ENCODE results near the gene KLK10. TPM values are rescaled to one million over a fixed set of nuclear protein-coding genes. Genes with fewer than 3 reads are reported as not detected.
A peak's percentile ranks its signal among the peaks of the same experiment; 100 is the strongest.

The KLK10 gene
- total RNA-seq, 1 donor from 2014 or later, result 6.7 TPM

- TF ChIP-seq CTCF (IDR thresholded peaks at IDR 0.05; ENCODE audit: insufficient read depth, low read length, poor library complexity, severe bottlenecking), result no peak
- no peaks in the 10 kb centered on the region for H3K27me3 ChIP-seq (ENCODE audit: control insufficient read depth, insufficient read depth, low read length)
- H3K36me3 ChIP-seq (ENCODE audit: control insufficient read depth, insufficient read depth, low read length), result no peaks in the 10 kb centered on the region
- H3K4me3 ChIP-seq (ENCODE audit: low read depth, low read length), result peak within 1 kb of the TSS; percentile 9
- no peak for DNase-seq (ENCODE audit: low read depth)
Observed at GRCh38 chr19:50969413-50969760, 50.1 kb downstream of the KLK10 start, which contains the start of gene KLK6. Gene KLK6, minus strand, starts transcription at chr19:50969591. Its CDS starts 1,487 bp downstream, at chr19:50968104.

- no peak for DNase-seq (ENCODE audit: low read depth)
- Histone ChIP-seq H3K36me3 (ENCODE audit: control insufficient read depth, insufficient read depth, low read length) (no peaks in the 10 kb centered on the region), H3K27me3 (ENCODE audit: control insufficient read depth, insufficient read depth, low read length) (no peaks in the 10 kb centered on the region), H3K4me3 (ENCODE audit: low read depth, low read length) (peak overlapping the region; percentile 9)
- TF ChIP-seq CTCF (IDR thresholded peaks at IDR 0.05; ENCODE audit: insufficient read depth, low read length, poor library complexity, severe bottlenecking), result no peak
Observed at GRCh38 chr19:50968716-50969412, 50.6 kb downstream of the KLK10 start.

DNA sequence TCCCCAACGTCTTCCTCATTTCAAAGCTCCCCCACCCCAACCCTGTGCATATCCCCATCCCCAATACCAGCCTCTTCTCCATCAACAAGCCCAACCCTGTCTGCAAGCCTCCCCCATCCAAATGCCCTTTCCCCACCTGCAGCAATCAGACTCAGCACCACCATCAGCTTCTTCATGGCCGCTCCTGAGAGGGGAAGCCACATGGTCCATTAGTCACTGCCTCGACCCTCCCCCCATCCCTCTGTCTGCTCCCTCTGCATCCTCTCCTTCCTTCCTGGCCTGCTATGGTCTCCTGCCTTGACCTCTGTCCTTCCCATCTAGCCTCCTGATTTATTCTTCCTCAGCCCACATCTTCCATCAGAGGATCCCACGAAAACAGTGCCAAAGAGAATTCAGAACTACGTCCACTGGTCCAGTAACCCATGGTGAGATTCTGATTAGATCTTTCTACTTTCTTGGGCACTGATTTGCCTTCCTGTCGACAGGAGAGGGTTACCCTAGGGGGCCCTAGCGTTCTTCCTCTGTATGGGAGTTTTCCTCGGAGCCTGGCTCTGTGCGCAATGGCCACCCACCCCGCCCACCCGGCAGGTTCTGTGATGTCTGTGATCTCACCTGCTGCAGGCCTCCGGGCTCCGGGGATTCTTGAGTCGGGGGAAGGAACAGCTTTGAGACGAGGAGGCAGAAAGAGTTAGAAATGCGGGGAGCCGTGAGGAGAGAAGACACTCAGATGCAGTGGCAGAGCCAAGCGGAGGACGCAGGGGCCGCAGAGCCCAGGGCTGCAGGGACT is 51.4 kb downstream of the KLK10 start:
- DNase-seq (ENCODE audit: low read depth), result no peak
- no peak for TF ChIP-seq CTCF (IDR thresholded peaks at IDR 0.05; ENCODE audit: insufficient read depth, low read length, poor library complexity, severe bottlenecking)
- no peaks in the 10 kb centered on the region for H3K36me3 ChIP-seq (ENCODE audit: control insufficient read depth, insufficient read depth, low read length)
- no peaks in the 10 kb centered on the region for H3K27me3 ChIP-seq (ENCODE audit: control insufficient read depth, insufficient read depth, low read length)
- peak overlapping the region; percentile 13 for H3K4me3 ChIP-seq (ENCODE audit: low read depth, low read length)

- Histone ChIP-seq H3K4me3 (ENCODE audit: low read depth, low read length) (no peak overlapping the region), H3K27me3 (ENCODE audit: control insufficient read depth, insufficient read depth, low read length) (no peaks in the 10 kb centered on the region), H3K36me3 (ENCODE audit: control insufficient read depth, insufficient read depth, low read length) (no peaks in the 10 kb centered on the region)
- DNase-seq (ENCODE audit: low read depth), result no peak
- no peak for TF ChIP-seq CTCF (IDR thresholded peaks at IDR 0.05; ENCODE audit: insufficient read depth, low read length, poor library complexity, severe bottlenecking)
Observed at GRCh38 chr19:50964266-50964665, 55.2 kb downstream of the KLK10 start.

DNA sequence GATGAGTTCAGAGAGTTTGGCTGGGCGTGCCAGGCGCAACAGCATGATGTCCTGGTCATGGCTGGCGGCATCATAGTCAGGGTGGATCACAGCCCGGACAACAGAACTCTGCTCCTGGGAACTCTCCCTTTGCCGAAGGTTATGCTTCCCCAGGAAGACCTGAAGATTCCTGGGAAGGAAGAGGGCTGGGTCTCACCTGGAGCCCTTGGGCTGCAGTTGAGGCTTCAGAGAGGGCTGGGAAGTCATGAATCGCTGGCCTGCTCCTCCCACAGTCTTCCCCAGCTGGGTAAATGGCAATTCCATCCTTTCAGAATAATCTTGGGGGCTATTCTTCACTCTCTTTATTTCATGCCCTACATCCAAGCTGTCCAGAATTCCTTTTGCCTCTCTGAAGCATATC is 56.1 kb downstream of the KLK10 start:
- H3K27me3 ChIP-seq (ENCODE audit: control insufficient read depth, insufficient read depth, low read length), result no peaks in the 10 kb centered on the region
- no peaks in the 10 kb centered on the region for H3K36me3 ChIP-seq (ENCODE audit: control insufficient read depth, insufficient read depth, low read length)
- H3K4me3 ChIP-seq (ENCODE audit: low read depth, low read length), result no peak overlapping the region
- TF ChIP-seq CTCF (IDR thresholded peaks at IDR 0.05; ENCODE audit: insufficient read depth, low read length, poor library complexity, severe bottlenecking), result no peak
- no peak for DNase-seq (ENCODE audit: low read depth)

Other genes with a start within 250 kb of the KLK10 start
- gene GPR32, start 249.2 kb downstream of the KLK10 start, total RNA-seq, result not detected in 2 replicates
- not detected in 2 replicates for gene ACP4, start 229.3 kb downstream of the KLK10 start, total RNA-seq
- not detected in 2 replicates for gene KLK1, start 195.9 kb downstream of the KLK10 start, total RNA-seq
- not detected in 2 replicates for gene KLK15, start 186.1 kb downstream of the KLK10 start, total RNA-seq
- gene KLK3, start 164.8 kb downstream of the KLK10 start, total RNA-seq, result not detected in 2 replicates
- gene KLK2, start 146.3 kb downstream of the KLK10 start, total RNA-seq, result 0.96 TPM in 1 of 2 replicates, not detected in the other
- gene KLK4, start 108.3 kb downstream of the KLK10 start, total RNA-seq, result not detected in 2 replicates
- gene KLK5, start 66.7 kb downstream of the KLK10 start, total RNA-seq, result 10.8 and 11.3 TPM in 2 replicates
- gene KLK6, start 50.1 kb downstream of the KLK10 start, total RNA-seq, result 33.5 and 39.9 TPM in 2 replicates
- gene KLK7, start 35.8 kb downstream of the KLK10 start, total RNA-seq, result 18.7 and 18.8 TPM in 2 replicates
- 3.1 and 7.1 TPM in 2 replicates for gene KLK8, start 18.1 kb downstream of the KLK10 start, total RNA-seq
- not detected in 2 replicates for gene KLK11, start 6.9 kb upstream of the KLK10 start, total RNA-seq
- gene KLK12, start 15.3 kb upstream of the KLK10 start, total RNA-seq, result not detected in 2 replicates
- 0.08 and 0.21 TPM in 2 replicates for gene KLK13, start 45.4 kb upstream of the KLK10 start, total RNA-seq
- not detected in 2 replicates for gene KLK14, start 63.2 kb upstream of the KLK10 start, total RNA-seq
- 19.1 and 23.6 TPM in 2 replicates for gene CTU1, start 88.7 kb upstream of the KLK10 start, total RNA-seq
- gene SIGLEC9, start 105.2 kb upstream of the KLK10 start, total RNA-seq, result 0.13 and 0.14 TPM in 2 replicates
- not detected in 2 replicates for gene SIGLEC7, start 122.6 kb upstream of the KLK10 start, total RNA-seq
- gene CD33, start 205.4 kb upstream of the KLK10 start, total RNA-seq, result not detected in 2 replicates
- 0.79 TPM in 1 of 2 replicates, not detected in the other for gene SIGLECL1, start 231.4 kb upstream of the KLK10 start, total RNA-seq